Glutamatergic neuron (in vitro differentiated cells): ENCODE results near the gene PARM1. TPM values are rescaled to one million over a fixed set of nuclear protein-coding genes. Genes with fewer than 3 reads are reported as not detected.
A peak's percentile ranks its signal among the peaks of the same experiment; 100 is the strongest.

Source experiments
- DNase-seq: peaks from one replicate; pipeline ENCODE4 v3.0.0; 2022
- H3K27ac Mint-ChIP-seq: one replicate; pipeline ENCODE4 v1.8.0; 2020; ENCODE audit warnings: mild to moderate bottlenecking, mixed read lengths, inconsistent platforms; ENCODE audit not compliant: unreplicated experiment
- H3K27me3 Mint-ChIP-seq: one replicate; pipeline ENCODE4 v1.8.0; 2020; ENCODE audit warnings: mild to moderate bottlenecking, moderate library complexity, mixed read lengths, inconsistent platforms; ENCODE audit not compliant: unreplicated experiment
- H3K36me3 Mint-ChIP-seq: one replicate; pipeline ENCODE4 v1.8.0; 2020; ENCODE audit warnings: mild to moderate bottlenecking, mixed read lengths, inconsistent platforms; ENCODE audit not compliant: unreplicated experiment
- H3K4me1 Mint-ChIP-seq: one replicate; pipeline ENCODE4 v1.8.0; 2020; ENCODE audit warnings: mild to moderate bottlenecking, low read depth, mixed read lengths, inconsistent platforms; ENCODE audit not compliant: unreplicated experiment
- H3K4me3 Mint-ChIP-seq: one replicate; pipeline ENCODE4 v1.8.0; 2020; ENCODE audit warnings: mild to moderate bottlenecking, mixed read lengths, inconsistent platforms; ENCODE audit not compliant: unreplicated experiment
- H3K9me3 Mint-ChIP-seq: one replicate; pipeline ENCODE4 v1.8.0; 2020; ENCODE audit warnings: mild to moderate bottlenecking, moderate library complexity, mixed read lengths, inconsistent platforms; ENCODE audit not compliant: unreplicated experiment
- total RNA-seq: library from RNA; stranded (reverse); fragmentation: NEBNext Ultra II Directional; extraction: Animal tissue kit (Norgen Biotek cat#: 25700); gene quantifications from one replicate; pipeline ENCODE4 v1.2.1, GENCODE V29; 2021; ENCODE audit not compliant: unreplicated experiment
- TF ChIP-seq, protein P1 (sequence below): fragments of 200-600 bp; sonication (generic); IDR thresholded peaks from one replicate; pipeline ENCODE4 v1.5.0; 2021; ENCODE audit not compliant: partially characterized antibody, unreplicated experiment

The PARM1 gene
- total RNA-seq, 1 donor from 2014 or later: 94.3 TPM

DNA sequence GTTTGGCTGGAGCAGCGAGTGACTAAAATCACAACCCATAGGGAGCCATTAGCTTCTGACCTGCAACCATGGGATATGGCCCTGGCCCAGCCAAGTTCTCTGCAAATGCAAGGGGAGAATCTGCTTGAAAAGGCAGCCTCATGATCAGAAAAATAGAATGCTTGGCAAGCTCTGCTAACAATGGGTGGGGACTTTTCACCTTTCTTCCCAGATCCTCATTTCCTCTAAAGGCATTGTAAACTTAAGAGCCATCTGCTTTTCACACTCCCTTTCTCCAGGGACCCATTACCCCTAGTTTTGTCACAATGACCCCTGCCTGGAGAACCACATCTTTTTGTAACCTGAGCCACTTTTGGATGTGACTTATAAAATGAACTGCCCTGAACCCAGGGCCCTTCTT, 104.3 kb downstream of the PARM1 start:
- Mint-ChIP-seq H3K36me3 (peaks cover 8% of the 10 kb centered on the region), H3K9me3 (peaks cover 3% of the 10 kb centered on the region), H3K4me1 (peaks cover 38% of the 10 kb centered on the region), H3K4me3 (no peak overlapping the region), H3K27me3 (peaks cover 1% of the 10 kb centered on the region), H3K27ac (peak overlapping the region; percentile 46)
- no peak for DNase-seq
- TF ChIP-seq, protein P1, sequence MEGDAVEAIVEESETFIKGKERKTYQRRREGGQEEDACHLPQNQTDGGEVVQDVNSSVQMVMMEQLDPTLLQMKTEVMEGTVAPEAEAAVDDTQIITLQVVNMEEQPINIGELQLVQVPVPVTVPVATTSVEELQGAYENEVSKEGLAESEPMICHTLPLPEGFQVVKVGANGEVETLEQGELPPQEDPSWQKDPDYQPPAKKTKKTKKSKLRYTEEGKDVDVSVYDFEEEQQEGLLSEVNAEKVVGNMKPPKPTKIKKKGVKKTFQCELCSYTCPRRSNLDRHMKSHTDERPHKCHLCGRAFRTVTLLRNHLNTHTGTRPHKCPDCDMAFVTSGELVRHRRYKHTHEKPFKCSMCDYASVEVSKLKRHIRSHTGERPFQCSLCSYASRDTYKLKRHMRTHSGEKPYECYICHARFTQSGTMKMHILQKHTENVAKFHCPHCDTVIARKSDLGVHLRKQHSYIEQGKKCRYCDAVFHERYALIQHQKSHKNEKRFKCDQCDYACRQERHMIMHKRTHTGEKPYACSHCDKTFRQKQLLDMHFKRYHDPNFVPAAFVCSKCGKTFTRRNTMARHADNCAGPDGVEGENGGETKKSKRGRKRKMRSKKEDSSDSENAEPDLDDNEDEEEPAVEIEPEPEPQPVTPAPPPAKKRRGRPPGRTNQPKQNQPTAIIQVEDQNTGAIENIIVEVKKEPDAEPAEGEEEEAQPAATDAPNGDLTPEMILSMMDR: no peak

DNA sequence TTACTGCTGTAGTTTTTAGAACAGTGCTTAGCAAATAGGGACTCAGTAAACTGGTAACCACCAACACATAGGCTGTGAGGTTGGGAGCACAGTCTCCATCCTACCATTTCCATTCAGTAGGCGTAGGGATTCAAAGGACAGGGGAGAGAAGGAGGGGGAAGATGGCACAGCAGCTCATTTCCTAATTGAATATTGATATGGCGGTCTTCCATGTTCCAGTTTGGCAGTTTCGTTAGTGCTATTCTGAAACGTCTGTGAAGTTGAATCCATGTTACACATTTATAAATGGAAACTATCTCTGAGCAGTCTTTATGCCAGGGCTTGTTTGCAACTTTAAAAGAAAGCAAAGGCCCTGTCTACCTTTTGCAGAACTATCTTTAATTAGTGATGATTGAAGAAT, 105.5 kb downstream of the PARM1 start:
- Mint-ChIP-seq H3K9me3 (peaks cover 3% of the 10 kb centered on the region), H3K27ac (no peak overlapping the region), H3K4me3 (no peak overlapping the region), H3K4me1 (peaks cover 37% of the 10 kb centered on the region), H3K27me3 (peaks cover 1% of the 10 kb centered on the region), H3K36me3 (peaks cover 8% of the 10 kb centered on the region)
- TF ChIP-seq, protein P1: no peak
- DNase-seq: no peak

DNA sequence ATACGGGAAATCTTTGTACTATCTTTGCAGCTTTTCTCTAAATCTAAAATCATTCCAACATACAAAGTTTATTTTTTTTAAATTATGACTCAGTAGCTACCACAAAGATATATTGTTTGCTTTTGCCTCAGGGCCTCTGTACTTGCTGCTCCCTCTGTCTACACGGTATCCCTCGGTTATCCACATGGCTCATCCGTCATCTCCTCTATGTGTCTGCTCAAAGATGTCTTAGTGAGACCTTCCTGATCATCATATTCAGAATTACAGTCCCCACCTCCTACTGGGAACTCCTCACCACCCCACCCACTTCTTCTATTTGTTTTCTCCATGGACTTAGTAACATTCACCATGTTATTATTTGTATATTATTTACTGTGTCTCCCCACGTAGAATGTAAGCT, 107.8 kb downstream of the PARM1 start:
- no peak overlapping the region for H3K27ac Mint-ChIP-seq
- no peak overlapping the region for H3K4me3 Mint-ChIP-seq
- H3K4me1 Mint-ChIP-seq: peaks cover 17% of the 10 kb centered on the region
- peaks cover 5% of the 10 kb centered on the region for H3K36me3 Mint-ChIP-seq
- TF ChIP-seq, protein P1: no peak
- no peak for DNase-seq
- H3K27me3 Mint-ChIP-seq: peaks cover 1% of the 10 kb centered on the region
- H3K9me3 Mint-ChIP-seq: peaks cover 2% of the 10 kb centered on the region

DNA sequence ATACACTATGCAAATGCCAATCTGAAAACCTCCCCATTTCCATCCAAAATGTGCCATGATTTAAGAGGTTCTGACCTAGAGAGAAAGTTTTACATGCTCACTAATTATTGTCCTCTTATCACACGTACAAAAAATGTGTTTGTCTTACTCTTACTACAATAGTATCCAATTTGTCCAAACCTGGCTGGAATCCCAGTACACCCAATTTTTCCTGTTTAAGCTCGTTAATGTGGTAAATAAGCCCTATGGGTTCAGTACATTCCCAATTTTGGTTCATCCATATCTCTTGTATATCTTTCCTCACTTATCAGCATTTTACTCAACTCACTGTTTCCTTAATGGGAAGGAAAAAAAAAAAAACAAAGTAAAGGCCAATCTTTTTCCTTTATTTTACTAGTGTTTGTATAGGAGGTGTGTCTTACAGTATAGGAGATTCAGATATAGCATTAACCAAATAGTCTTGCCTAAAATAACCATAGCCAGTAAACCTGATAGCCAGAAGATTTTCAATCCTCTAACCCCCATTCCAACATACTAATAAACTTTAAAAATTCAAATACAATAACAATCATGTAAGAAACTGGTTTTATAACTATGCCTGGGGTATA, 109.8 kb downstream of the PARM1 start:
- H3K4me3 Mint-ChIP-seq: no peak overlapping the region
- H3K36me3 Mint-ChIP-seq: peaks cover 5% of the 10 kb centered on the region
- TF ChIP-seq, protein P1: no peak
- H3K27me3 Mint-ChIP-seq: peaks cover 1% of the 10 kb centered on the region
- H3K27ac Mint-ChIP-seq: no peak overlapping the region
- H3K4me1 Mint-ChIP-seq: peaks cover 4% of the 10 kb centered on the region
- H3K9me3 Mint-ChIP-seq: peaks cover 2% of the 10 kb centered on the region
- no peak for DNase-seq

DNA sequence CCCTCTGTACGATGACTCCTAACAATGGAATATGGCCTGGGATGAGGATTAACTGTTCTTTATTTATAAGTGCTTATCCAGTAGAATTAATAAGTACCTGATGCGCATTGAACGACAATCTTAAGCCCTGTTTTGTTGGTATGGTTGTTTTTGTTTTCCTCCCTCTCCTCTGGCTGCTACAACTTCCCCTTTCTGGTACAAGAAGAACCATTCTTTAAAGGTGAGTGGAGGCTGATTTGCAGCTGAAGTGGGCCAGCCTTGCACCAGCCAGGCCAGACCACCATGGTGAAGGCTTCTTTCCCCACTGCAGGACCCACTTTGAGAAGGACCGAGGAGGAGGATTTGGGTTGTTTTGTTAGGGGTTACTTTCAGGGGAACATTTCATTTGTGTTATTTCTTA, 113.3 kb downstream of the PARM1 start:
- H3K36me3 Mint-ChIP-seq: peaks cover 5% of the 10 kb centered on the region
- TF ChIP-seq, protein P1: no peak
- peaks cover 1% of the 10 kb centered on the region for H3K27me3 Mint-ChIP-seq
- no peak overlapping the region for H3K27ac Mint-ChIP-seq
- H3K9me3 Mint-ChIP-seq: peaks cover 6% of the 10 kb centered on the region
- H3K4me3 Mint-ChIP-seq: no peak overlapping the region
- DNase-seq: no peak
- peaks cover 4% of the 10 kb centered on the region for H3K4me1 Mint-ChIP-seq
